ENCODE measurements around the gene TRIM71. TPM values are rescaled to one million over a fixed set of nuclear protein-coding genes. Genes with fewer than 3 reads are reported as not detected.
A peak's percentile ranks its signal among the peaks of the same experiment; 100 is the strongest.
"Not testable (repeated sequence)": the region's sequence is repeated elsewhere in the genome, so short reads cannot be mapped to it uniquely, and the experiment has no call there.

The TRIM71 gene
- total RNA-seq, 1 donor from 2014 or later = 3.6 TPM

DNA sequence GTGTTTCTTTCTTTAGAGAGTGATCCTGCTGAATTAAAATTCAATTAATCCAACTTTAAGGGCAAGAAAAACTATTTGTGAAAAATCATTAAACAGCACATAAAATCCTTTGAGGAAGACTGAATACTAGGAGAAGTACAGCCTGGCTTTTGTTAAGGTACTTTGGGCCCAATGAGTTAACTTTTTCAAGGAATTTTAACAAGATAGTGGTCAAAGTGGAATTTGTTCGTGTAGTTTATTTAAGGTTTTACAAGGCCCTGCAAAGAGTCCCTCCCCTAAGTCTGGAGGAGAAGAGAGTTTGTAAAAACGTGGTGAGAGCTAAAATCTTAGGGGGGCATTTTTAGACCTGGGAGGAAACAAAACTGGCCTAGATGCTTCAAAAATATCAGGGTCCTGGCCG lies 26.0 kb upstream of the TRIM71 start:
- H3K4me3 ChIP-seq (ENCODE audit: low read depth, low read length) = no peak overlapping the region
- no peak for DNase-seq (ENCODE audit: low read depth)
- TF ChIP-seq, protein P1, sequence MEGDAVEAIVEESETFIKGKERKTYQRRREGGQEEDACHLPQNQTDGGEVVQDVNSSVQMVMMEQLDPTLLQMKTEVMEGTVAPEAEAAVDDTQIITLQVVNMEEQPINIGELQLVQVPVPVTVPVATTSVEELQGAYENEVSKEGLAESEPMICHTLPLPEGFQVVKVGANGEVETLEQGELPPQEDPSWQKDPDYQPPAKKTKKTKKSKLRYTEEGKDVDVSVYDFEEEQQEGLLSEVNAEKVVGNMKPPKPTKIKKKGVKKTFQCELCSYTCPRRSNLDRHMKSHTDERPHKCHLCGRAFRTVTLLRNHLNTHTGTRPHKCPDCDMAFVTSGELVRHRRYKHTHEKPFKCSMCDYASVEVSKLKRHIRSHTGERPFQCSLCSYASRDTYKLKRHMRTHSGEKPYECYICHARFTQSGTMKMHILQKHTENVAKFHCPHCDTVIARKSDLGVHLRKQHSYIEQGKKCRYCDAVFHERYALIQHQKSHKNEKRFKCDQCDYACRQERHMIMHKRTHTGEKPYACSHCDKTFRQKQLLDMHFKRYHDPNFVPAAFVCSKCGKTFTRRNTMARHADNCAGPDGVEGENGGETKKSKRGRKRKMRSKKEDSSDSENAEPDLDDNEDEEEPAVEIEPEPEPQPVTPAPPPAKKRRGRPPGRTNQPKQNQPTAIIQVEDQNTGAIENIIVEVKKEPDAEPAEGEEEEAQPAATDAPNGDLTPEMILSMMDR (conservative IDR thresholded peaks at IDR 0.05; ENCODE audit: low read depth, low read length) = no peak

DNA sequence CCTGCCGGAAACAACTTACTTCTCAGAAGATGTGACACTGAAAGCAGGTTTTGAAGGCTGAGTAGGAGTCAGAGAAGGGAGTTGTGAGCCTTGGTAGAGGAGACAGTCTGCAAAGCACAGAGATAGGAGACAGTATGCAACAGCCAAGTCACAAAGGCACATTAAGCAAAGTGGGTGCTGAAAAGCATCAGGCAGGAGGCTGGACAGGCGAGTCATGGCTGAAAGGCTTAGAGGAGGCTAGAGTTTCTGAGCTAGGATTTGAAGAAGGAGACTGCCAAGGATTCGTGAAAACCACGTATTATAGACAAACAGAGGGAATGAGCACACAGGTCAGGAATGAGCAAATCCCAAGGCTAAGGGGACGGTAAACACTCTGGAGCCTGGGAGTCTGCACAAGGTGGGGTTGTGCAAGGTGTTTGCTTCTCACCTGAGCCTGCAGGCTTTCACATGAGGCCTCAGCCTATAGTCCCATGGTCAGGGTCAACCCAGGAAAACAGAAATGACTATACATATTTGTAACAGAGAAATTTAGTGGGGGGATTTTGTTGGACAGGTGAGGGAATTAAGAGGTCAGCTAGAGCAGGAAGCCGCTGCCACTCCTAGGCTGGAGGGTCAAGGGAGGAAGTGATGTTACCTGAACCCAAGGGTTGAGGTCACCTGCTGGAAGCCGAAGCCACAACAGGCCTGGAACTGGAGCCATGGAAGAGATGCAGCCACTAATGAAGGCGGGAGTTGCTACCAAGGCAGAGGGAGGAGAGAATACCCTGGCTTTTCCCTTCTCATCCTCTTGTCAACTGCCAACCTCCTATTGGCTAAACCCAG lies 23.1 kb upstream of the TRIM71 start:
- no peak overlapping the region for H3K4me3 ChIP-seq (ENCODE audit: low read depth, low read length)
- TF ChIP-seq, protein P1 (conservative IDR thresholded peaks at IDR 0.05; ENCODE audit: low read depth, low read length) = no peak
- no peak for DNase-seq (ENCODE audit: low read depth)

DNA sequence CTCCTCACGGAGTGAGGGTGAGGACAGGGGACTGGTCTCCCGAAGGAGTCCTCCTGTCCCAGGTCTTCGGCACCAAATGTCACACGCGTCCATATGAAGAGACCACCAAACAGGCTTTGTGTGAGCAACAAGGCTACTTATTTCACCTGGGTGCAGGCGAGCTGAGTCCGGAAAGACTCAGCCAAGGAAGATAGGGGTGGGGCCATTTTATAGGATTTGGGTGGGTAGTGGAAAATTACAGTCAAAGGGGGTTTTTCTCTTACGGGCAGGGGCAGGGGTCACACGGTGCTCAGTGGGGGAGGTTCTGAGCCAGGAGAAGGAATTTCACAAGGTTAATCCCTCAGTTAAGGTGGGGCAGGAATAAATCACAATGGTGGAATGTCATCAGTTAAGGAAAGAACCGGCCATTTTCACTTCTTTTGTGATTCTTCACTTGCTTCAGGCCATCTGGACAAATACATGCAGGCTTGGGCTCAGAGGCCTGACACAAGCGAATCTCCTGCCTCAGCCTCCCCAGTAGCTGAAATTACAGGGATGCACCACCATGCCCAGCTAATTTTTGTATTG lies 21.3 kb upstream of the TRIM71 start:
- DNase-seq (ENCODE audit: low read depth); H3K4me3 ChIP-seq (ENCODE audit: low read depth, low read length): not testable (repeated sequence)

DNA sequence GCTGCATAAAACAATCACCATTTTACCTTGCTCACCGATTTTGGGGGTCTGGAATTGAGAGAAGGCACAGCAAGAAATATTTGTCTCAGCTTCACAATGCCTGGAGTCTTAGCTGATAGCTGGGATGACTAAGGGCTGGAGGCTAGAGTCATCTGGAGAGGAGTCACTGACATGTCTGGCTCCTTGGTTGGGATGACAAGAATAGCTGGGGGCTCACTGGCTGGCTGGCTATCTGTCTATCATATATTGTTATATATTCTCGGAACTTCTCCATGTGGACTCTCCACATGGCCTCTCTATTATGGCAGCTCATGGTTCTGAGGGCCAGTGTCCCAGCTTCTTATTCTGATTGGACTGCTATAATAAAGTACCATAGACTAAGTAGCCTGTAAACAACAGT lies 20.0 kb upstream of the TRIM71 start:
- H3K4me3 ChIP-seq (ENCODE audit: low read depth, low read length) = no peak overlapping the region
- TF ChIP-seq, protein P1 (conservative IDR thresholded peaks at IDR 0.05; ENCODE audit: low read depth, low read length) = no peak
- no peak for DNase-seq (ENCODE audit: low read depth)

DNA sequence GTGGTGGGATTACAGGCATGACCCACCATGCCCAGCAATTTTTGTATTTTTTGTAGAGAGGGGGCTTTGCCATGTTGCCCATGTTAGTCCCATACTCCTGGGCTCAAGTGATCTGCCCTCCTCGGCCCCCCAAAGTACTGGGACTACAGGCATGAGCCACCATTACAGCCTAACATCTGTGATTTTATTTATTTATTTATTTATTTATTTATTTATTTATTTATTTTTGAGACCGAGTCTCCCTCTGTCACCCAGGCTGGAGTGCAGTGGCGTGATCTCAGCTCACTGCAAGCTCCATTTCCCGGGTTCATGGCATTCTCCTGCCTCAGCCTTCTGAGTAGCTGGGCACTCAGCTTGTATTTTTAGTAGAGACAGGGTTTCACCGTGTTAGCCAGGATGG lies 16.4 kb upstream of the TRIM71 start:
- not testable (repeated sequence) for H3K4me3 ChIP-seq (ENCODE audit: low read depth, low read length); DNase-seq (ENCODE audit: low read depth)

DNA sequence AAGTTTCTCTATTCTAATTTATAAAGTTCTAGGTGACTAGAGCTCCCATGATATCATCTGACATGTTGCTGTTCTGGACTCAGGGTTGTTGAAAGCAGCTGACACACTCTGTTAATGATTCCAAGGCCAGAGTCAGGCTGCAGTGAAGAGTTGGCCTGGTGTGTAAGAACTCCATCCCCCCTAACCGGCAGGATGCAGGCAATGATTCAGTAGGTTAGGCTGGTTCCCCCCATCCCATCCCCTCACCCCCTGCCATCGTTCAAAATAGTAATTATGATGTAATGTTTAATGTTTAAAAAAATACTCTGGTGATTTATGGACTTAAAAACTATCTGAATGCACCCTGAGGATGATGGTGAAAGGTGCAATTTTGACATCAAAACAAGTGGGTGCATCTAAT lies 4.6 kb upstream of the TRIM71 start:
- DNase-seq (ENCODE audit: low read depth) = peak; percentile 90
- TF ChIP-seq, protein P1 (conservative IDR thresholded peaks at IDR 0.05; ENCODE audit: low read depth, low read length) = no peak
- H3K4me3 ChIP-seq (ENCODE audit: low read depth, low read length) = no peak overlapping the region

DNA sequence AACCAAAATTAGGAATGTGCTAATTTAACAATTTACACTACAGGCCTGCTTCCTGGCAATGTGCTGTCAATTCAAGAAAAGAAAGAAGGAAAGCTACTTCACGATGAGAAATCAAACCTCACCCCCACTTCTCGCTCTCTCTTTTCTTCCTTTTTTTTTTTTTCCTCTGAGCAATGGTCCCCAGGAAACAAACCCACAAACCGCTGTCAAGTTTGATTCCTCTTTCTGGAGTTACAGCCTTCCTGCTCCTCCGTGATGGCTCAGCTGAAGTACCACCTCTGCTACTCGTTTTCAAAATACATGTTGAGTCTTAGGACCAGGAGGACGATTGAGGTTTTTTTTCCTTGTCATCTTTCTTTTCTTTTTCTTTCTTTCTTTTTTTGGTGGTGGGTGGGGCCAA lies 3.4 kb upstream of the TRIM71 start:
- H3K4me3 ChIP-seq (ENCODE audit: low read depth, low read length) = no peak overlapping the region
- no peak for DNase-seq (ENCODE audit: low read depth)
- TF ChIP-seq, protein P1 (conservative IDR thresholded peaks at IDR 0.05; ENCODE audit: low read depth, low read length) = no peak

DNA sequence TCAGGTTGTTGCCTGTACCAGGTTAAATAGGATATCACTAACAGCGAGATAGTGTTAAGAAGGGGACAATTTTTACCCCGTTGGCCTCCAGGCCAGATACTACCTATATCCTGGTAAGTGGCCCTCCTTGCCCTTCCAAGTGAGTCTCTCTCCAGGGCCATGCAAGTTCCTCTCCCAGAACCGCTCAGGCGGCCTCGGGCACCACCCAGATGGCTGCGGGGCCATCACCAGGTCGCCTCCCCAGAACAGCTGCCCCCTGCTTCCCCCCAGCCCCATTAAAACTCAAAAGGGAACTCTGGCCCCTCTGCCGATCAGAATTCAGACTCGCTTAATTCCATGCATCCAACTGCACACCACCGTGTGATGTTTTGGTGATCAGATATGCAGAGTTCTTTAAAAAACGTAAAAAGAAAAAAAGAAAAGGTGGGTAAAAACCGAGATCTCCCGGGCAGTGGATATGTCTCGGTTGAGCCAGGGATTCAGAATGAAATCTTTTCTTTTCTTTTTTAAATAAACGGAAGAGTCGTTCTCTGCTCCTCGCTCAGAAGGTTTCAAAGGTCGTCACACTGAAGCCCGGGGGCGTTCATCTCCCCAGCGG lies 1.9 kb upstream of the TRIM71 start:
- H3K4me3 ChIP-seq (ENCODE audit: low read depth, low read length) = peak overlapping the region; percentile 72
- DNase-seq (ENCODE audit: low read depth) = no peak
- TF ChIP-seq, protein P1 (conservative IDR thresholded peaks at IDR 0.05; ENCODE audit: low read depth, low read length) = no peak
